Measurements from ENCODE around the gene CAMK2B.

The CAMK2B gene

DNA sequence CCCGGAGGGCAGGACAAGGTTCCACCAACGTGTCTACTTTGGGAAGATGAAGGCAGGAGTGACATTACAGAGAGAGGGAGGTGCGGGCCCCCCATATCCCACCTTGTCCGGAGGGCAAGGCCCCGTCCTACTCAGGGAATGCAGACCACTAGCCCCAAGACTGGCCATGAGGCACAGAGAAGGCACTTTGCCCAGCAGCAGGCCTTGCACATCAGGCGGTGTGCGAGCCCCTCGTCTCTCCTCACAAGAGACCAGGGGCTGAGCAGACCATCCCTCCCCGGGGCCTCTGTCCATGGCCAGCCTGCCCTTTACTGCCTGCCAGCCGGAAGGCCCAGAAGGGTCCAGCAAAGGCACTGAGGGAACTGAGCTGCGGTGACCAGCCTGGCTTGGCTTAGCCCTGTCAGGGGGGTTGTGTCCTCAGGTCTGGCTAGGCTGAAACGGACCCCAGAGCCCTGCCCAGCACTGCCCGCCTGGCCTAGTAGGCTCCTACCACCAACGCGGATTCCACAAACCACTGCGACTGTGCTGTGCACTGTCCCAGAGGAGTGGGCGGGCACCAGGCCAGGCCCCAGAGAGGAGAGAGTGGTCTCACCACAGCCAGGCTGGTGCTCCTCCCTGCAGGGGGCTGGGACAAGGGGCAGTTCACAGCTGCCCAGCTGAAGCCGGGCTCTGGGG, 16.7 kb downstream of the CAMK2B start:
- no peak overlapping the region for H3K4me3 ChIP-seq (ENCODE audit: low read depth, low read length)
- no peak for TF ChIP-seq CTCF (IDR thresholded peaks at IDR 0.05; ENCODE audit: low read depth, low read length)

DNA sequence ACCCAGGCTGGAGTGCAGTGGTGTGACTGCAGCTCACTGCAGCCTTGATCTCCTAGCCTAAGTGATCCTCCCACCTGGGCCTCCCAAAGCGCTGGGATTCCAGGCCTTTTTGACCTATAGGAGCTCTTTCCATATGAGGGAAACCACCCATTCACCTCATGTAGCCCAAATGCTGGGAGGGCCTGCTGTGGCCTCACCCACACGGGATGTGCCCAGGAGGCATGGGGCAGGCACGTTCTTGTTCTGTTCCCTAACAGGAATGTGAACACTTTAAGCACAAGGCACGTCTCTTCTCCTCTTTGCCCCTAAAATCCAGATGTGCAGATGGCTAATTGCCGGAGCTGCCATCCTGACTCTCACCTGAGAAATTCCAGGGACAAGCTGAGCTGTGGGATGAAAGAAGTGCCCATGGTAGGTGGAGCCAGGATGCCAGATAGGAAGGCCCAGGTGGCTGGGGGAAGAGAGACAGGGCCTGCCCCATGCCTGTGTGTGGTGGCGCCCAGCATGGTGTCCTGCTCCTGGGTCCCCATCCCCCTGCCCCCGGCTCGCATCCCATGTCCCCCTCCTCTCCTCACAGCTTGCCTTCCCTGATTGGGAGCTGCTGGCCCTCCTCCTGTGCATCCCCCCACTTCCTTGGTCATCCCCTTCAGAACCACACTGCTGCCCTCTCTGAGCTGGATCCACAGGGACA, 17.3 kb downstream of the CAMK2B start:
- no peak for TF ChIP-seq CTCF (IDR thresholded peaks at IDR 0.05; ENCODE audit: low read depth, low read length)
- no peak overlapping the region for H3K4me3 ChIP-seq (ENCODE audit: low read depth, low read length)

DNA sequence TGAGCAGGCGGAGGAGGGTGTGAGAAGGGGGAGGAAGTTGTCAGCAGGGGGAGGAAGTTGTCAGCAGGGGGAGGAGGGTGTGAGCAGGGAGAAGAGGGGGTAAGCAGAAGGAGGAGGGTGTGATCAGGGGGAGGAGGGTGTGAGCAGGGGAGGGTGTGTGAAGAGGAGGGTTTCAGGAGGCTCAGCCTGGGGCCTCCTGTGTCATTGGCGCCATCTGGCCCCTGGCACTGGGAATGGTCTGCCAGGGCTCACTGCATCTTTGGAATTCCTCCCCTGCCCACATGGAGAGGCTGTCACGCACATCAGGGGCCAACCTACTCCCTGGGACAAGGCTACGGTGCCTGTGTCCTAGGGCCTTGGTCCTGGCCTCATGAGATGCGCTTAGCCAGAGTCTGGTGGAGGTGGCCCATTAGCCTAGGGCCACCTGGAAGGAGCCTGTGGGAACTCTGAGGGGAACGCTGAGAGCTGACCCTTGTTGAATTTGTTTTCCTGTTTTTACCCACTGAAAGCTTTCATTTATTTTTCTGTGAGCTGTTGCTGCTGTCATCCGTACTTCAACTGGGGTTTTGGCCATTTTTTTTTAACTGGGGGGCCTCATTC, 18.0 kb downstream of the CAMK2B start:
- 0 out of 2 replicates have a peak, but pooled peaks have one; percentile 13 for TF ChIP-seq CTCF (IDR thresholded peaks at IDR 0.05; ENCODE audit: low read depth, low read length)
- no peak overlapping the region for H3K4me3 ChIP-seq (ENCODE audit: low read depth, low read length)

- H3K4me3 ChIP-seq (ENCODE audit: low read depth, low read length): no peak overlapping the region
- TF ChIP-seq CTCF (IDR thresholded peaks at IDR 0.05; ENCODE audit: low read depth, low read length): no peak
Observed at GRCh38 chr7:44306606-44307005, 18.8 kb downstream of the CAMK2B start.

GRCh38 chr7:44305564-44306507, 19.6 kb downstream of the CAMK2B start:
- TF ChIP-seq CTCF (IDR thresholded peaks at IDR 0.05; ENCODE audit: low read depth, low read length): no peak
- H3K4me3 ChIP-seq (ENCODE audit: low read depth, low read length): no peak overlapping the region

GRCh38 chr7:44294325-44295069, 30.9 kb downstream of the CAMK2B start:
- H3K4me3 ChIP-seq (ENCODE audit: low read depth, low read length): no peak overlapping the region
- TF ChIP-seq CTCF (IDR thresholded peaks at IDR 0.05; ENCODE audit: low read depth, low read length): no peak

All from WI38 (cell line).